Activated T-helper 2 cell treated with anti-CD3 and anti-CD28 coated beads, Interferon-gamma antibody, Interleukin-2, Interleukin-4, amounts not matched to agents 10 μg/mL and 5 μg/mL and 100 μg/mL, durations not matched to agents 14 hours and 24 hours and 36 hours (primary cell): ENCODE measurements around the gene HERC2. TPM values are rescaled to one million over a fixed set of nuclear protein-coding genes. Genes with fewer than 3 reads are reported as not detected.

Experiments
- DNase-seq: peaks from one replicate; pipeline ENCODE4 v3.0.0; 2021; ENCODE audit warnings: low spot score
- H3K27ac Mint-ChIP-seq: one replicate; pipeline ENCODE4 v1.8.0; 2021; ENCODE audit warnings: mixed read lengths
- H3K27me3 Mint-ChIP-seq: one replicate; pipeline ENCODE4 v1.8.0; 2021; ENCODE audit warnings: low read depth, mixed read lengths
- H3K36me3 Mint-ChIP-seq: one replicate; pipeline ENCODE4 v1.8.0; 2021; ENCODE audit warnings: low read depth, mixed read lengths
- H3K4me1 Mint-ChIP-seq: one replicate; pipeline ENCODE4 v1.8.0; 2021; ENCODE audit warnings: low read depth, mixed read lengths
- H3K4me3 Mint-ChIP-seq: one replicate; pipeline ENCODE4 v1.8.0; 2021; ENCODE audit warnings: low read depth, mild to moderate bottlenecking, moderate library complexity, mixed read lengths
- H3K9me3 Mint-ChIP-seq: one replicate; pipeline ENCODE4 v1.8.0; 2021; ENCODE audit warnings: mixed read lengths
- intact Hi-C: fragments of 100-400 bp; cut with micrococcal nuclease; formaldehyde crosslinking; loops from one replicate; pipeline ENCODE4 v1.15.1; 2023
- total RNA-seq: library from RNA; stranded (reverse); gene quantifications from 2 replicates; pipeline ENCODE4 v1.2.3, GENCODE V29; 2022

HERC2 gene
- total RNA-seq, 1 donor from 2014 or later = 47.4 TPM

DNA sequence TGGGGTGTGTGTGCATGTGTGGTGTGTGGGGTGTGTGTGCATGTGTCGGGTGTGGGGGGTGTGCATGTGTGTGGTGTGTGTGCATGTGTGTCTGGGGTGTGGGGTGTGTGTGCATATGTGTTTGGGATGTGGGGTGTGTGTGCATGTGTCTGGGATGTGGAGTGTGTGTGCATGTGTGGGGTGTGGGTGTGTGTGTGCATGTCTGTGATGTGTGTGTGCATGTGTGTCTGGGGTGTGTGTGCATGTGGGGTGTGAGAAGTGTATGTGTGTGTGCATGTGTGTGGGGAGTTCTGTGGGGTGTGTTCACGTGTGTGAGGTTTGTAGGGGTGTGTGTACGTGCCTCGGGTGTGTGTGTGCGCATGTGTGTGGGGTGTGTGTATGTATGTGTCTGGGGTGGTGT lies 216.2 kb downstream of the HERC2 start:
- Mint-ChIP-seq H3K4me3 (peak overlapping the region; percentile 62), H3K36me3 (no peaks in the 10 kb centered on the region), H3K27ac (no peak overlapping the region), H3K9me3 (no peaks in the 10 kb centered on the region), H3K4me1 (peaks cover 7% of the 10 kb centered on the region), H3K27me3 (peaks cover 31% of the 10 kb centered on the region)
- intact Hi-C loops = no loop called here
- no peak for DNase-seq

DNA sequence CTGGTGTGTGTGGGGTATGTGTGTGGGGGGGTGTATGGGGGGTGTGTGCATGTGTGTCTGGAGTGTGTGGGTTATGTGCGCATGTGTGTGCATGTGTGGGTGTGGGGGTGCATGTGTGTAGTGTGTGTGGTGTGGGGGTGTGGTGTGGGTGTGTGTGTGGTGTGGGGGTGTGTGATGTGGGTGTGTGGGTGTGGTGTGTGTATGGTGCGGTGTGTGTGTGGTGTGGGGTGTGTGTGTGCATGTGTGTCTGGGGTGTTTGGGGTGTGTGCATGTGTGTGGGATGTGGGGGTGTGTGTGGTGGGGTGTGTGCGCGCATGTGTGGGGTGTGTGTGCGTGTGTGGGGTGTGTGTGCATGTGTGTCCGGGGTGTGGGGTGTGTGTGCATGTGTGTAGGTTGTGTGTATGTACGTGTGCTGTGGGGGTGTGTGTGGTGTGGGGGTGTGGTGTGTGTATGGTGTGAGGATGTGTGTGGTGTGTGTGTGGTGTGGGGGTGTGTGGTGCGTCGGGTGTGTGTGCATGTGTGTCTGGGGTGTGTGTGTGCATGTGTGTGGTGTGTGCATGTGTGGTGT lies 216.7 kb downstream of the HERC2 start:
- Mint-ChIP-seq H3K4me3 (peak overlapping the region; percentile 62), H3K9me3 (no peaks in the 10 kb centered on the region), H3K36me3 (no peaks in the 10 kb centered on the region), H3K4me1 (peaks cover 7% of the 10 kb centered on the region), H3K27me3 (peaks cover 32% of the 10 kb centered on the region), H3K27ac (no peak overlapping the region)
- intact Hi-C loops = no loop called here
- no peak for DNase-seq

DNA sequence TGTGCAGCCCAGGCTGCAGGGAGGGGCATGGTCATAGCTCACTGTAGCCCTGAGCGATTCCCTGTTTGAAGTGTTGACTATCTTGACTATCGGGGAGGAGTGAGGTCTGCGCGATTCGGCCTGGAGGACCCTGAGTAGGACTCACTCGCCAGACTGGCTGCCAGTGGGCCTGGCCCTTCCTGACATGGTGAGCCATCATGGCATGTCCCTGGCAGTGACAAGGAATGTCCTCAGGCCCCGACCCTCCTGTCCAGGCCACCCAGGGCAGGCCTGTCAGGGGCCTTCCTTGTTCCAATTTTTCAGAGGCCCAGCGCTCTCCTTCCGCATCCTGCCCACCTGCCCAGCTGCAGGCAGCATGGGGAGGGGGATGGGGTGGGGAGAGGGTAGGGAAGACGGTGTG lies 217.7 kb downstream of the HERC2 start:
- Mint-ChIP-seq H3K27ac (no peak overlapping the region), H3K36me3 (no peaks in the 10 kb centered on the region), H3K4me1 (peaks cover 11% of the 10 kb centered on the region), H3K4me3 (no peak overlapping the region), H3K9me3 (no peaks in the 10 kb centered on the region), H3K27me3 (peaks cover 40% of the 10 kb centered on the region)
- no peak for DNase-seq
- intact Hi-C loops = no loop called here

DNA sequence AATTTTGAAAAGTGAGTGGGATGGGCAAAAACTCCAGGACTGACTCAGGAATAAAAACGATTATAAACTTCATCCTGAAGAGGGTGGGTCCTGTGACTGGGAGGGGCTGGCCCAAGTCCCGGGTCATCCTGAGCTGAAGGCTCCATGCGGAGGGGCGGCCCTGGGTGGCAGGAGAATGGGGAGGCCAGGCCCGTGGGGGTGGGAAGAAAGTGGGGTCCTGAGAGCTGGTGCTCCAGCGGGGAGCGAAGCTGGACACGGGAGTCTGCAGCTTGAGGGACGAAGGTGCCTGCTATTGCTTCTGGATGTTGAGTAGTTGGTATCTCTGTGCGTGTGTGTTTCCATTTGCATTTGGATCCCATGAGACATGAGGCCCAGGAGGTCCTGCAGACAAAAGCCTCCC lies 218.1 kb downstream of the HERC2 start:
- Mint-ChIP-seq H3K27me3 (peaks cover 42% of the 10 kb centered on the region), H3K9me3 (no peaks in the 10 kb centered on the region), H3K4me1 (peaks cover 11% of the 10 kb centered on the region), H3K27ac (no peak overlapping the region), H3K36me3 (no peaks in the 10 kb centered on the region), H3K4me3 (no peak overlapping the region)
- DNase-seq = no peak
- intact Hi-C loops = no loop called here

DNA sequence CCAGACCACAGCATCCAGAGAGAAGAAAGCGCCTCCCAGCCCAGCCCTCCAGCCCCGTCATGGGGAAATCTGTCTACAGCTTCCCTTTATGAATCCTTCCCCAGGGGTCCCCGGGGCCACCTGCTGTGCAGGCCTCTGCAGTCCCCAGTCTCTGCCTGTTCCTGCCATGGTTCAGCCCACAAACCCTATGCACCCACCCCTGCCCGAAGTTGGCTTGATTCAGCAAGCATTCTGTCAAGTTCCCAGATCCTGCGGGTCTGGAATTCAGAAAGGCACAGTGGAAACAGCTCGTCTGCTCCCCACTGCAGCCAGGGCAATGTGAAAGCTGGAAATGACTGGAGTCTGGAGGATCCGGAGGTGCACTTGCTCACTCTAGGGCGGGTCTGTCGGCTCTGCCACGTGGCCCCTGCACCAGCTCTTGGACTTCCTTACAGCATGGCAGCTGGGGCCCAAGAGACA lies 220.0 kb downstream of the HERC2 start:
- intact Hi-C loops = no loop called here
- Mint-ChIP-seq H3K4me3 (no peak overlapping the region), H3K4me1 (peaks cover 15% of the 10 kb centered on the region), H3K27ac (no peak overlapping the region), H3K9me3 (no peaks in the 10 kb centered on the region), H3K27me3 (peaks cover 50% of the 10 kb centered on the region), H3K36me3 (no peaks in the 10 kb centered on the region)
- no peak for DNase-seq

DNA sequence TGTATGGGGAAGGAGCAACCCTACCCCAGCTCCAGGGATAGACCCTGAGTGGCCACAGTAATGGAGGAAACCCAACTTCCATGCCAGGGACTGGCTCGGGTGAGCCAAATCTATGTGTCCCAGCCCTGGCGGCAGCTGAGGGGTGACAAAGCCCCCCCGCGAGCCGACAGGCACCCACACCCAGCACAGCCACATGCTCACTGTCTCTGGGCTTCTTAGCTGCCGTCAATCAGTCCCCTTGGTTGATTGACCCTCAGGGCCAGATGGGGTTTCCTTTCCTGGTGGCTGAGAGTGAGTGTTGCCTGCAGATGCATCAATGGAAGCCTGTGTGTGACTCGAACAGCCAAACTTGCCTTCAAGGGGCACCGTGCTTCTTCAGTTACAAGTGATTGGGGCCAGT lies 220.8 kb downstream of the HERC2 start:
- no peaks in the 10 kb centered on the region for H3K9me3 Mint-ChIP-seq
- no peak overlapping the region for H3K4me3 Mint-ChIP-seq
- H3K27ac Mint-ChIP-seq = no peak overlapping the region
- H3K36me3 Mint-ChIP-seq = no peaks in the 10 kb centered on the region
- peaks cover 53% of the 10 kb centered on the region for H3K27me3 Mint-ChIP-seq
- intact Hi-C loops = no loop called here
- DNase-seq = no peak
- peaks cover 16% of the 10 kb centered on the region for H3K4me1 Mint-ChIP-seq

DNA sequence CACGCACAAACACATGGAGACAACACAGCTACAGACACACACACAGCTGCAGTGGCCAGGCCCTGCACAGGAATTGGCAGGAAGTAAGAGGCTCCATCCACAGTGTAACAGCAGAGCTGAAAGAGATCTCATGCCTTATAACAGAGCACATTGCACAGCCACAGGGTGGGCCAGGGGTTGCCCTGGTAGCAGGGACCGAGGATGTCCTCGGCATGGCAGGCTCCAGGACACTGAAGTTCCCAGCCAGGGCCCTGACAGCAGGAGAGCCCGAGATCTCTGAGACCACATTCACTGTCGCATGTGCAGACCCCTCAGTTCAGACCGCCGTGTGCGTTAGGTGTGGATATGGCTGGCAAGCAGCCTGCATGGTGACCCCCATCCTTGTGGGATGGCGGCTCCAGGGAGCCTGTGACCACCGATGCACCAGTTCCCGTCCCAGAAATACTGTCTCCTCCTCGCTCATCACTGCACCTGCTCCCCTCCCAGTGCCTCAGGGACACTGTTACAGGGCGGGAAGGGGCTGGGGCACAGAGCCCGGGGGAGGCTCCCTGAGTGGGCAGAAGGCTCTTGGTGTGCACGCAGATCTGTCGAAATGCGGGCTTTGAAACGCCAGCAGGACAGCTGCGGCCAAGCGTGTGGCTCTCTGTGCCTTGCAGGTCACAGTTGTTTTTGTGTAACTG lies 221.3 kb downstream of the HERC2 start:
- Mint-ChIP-seq H3K36me3 (no peaks in the 10 kb centered on the region), H3K4me1 (peaks cover 15% of the 10 kb centered on the region), H3K4me3 (no peak overlapping the region), H3K27me3 (peaks cover 53% of the 10 kb centered on the region), H3K9me3 (no peaks in the 10 kb centered on the region), H3K27ac (no peak overlapping the region)
- intact Hi-C loops = no loop called here
- no peak for DNase-seq

DNA sequence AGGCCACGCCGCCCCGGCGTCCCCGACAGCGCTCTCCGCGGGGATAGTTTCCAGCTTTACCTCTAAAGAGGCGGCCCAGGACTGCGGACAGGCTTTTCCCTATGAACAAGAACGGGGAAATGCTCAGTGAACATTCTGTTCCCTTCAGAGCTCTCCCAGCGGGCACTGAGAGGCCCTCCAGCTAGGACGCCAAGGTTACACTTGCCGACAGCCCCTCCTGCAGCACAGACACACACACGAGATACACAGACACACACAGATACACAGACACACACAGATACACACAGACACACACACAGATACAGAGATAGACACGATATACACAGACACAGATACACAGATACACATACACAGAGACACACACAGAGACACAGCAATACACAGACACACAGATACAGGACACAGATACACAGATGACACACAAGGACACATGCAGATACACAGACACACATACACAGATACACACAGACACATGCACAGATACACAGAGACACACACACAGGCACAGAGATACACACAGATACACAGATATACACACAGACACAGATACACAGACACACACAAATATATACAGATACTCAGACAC lies 222.3 kb downstream of the HERC2 start:
- H3K9me3 Mint-ChIP-seq = no peaks in the 10 kb centered on the region
- no peaks in the 10 kb centered on the region for H3K36me3 Mint-ChIP-seq
- DNase-seq = no peak
- H3K4me1 Mint-ChIP-seq = peaks cover 16% of the 10 kb centered on the region
- H3K27me3 Mint-ChIP-seq = peaks cover 50% of the 10 kb centered on the region
- peak overlapping the region; percentile 11 for H3K4me3 Mint-ChIP-seq
- intact Hi-C loops = no loop called here
- H3K27ac Mint-ChIP-seq = no peak overlapping the region

DNA sequence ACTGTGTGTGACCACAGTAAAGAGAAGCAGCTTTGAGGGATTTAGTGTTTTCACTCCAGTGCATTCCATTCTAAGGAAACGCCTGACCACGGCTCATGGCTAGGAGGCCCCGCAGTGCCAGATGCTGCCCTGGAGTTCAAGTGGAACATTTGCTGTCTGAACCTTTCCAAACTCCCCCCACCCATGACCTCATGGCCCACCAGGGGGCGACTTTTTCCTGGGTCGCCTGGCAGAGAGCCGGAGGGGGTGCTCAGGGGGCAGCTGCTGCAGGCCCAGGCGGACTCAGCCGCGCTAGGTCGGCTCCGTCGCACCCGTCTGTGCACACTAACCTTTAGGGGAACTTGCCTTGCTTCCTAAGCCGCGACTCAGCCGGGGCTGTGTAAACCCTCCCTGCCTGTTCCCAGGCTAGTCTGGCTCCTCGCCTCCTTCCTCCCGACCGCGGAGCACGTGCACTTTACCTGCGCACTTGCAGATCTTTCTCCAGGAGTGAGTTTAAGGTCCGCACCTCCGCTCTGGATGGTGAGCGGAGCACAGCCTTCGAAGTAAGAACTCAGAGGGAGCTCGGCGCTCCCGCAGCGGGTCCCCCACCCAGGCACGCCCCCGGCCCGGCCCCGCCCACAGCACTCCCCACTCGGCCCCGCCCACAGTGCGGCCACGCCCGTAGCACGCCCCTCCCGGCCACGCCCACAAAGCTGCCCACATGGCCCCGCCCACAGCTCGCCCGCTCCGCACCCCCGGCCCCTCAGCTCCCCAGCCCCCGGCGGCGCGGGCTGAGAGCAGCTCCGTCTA lies 223.0 kb downstream of the HERC2 start, which contains the start of gene OCA2:
Gene OCA2 (minus strand): TSS at position 550 of the 789 bp plus-strand sequence. CDS start 17,441 bp downstream, outside the sequence.
- Mint-ChIP-seq H3K4me1 (peaks cover 16% of the 10 kb centered on the region), H3K36me3 (no peaks in the 10 kb centered on the region), H3K9me3 (no peaks in the 10 kb centered on the region), H3K27ac (no peak within 1 kb of the TSS), H3K4me3 (peak within 1 kb of the TSS; percentile 11), H3K27me3 (peaks cover 50% of the 10 kb centered on the region)
- intact Hi-C loops = no loop called here
- peak; percentile 35 for DNase-seq

DNA sequence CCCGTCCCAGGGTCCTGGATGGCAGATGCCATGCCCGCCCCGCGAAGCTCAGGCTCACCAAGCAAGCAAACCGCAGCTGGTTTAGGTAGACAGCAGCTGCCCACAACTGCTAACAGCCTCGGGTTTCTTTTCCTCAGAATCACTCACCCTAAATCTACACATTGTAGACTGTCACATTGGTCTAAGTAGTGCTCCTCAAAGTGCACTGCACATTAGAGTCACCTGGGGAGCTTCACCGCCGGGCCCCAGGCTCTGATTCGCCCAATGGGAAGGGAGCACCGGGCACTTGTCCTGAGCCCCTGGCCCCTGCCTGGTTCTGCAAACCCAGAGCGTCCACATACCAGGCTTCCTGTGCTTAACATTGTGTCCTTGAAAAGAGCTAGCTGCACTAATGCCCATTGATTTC lies 223.6 kb downstream of the HERC2 start:
- peaks cover 53% of the 10 kb centered on the region for H3K27me3 Mint-ChIP-seq
- no peak overlapping the region for H3K27ac Mint-ChIP-seq
- DNase-seq = no peak
- H3K4me1 Mint-ChIP-seq = peaks cover 16% of the 10 kb centered on the region
- H3K36me3 Mint-ChIP-seq = no peaks in the 10 kb centered on the region
- intact Hi-C loops = no loop called here
- no peak overlapping the region for H3K4me3 Mint-ChIP-seq
- H3K9me3 Mint-ChIP-seq = no peaks in the 10 kb centered on the region

DNA sequence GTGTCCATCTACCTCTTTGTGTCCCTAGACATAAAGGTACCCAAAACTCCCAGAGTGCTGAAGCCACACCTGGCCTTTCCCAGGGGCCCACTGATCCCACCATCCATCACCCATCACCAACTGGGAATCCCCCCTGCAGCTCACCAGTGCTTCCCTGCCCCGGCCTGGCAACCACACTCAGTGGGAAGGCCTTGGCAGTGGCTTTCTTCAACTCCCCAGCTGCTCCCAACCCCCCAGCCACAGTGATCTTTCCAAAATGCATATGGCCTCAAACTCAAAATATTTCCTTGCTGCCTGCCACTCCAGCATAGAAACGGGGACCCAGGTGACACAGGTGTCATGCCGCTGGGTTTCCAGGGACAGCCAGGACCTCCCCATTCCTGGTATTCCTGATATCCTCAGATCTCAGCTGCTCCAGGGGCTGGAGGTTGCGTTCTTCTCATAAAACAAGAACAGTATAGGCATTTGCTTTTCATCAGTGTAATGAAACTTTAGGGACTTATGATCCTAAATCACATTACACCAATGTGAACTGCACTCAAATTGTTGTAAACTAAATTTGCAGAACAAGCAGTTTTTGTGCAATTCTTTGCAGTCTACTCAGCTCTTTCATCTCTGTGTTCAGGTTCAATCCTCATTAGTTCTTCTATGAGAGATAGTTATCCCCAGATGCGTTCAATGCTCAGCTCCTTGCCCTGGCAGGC lies 224.2 kb downstream of the HERC2 start:
- H3K4me1 Mint-ChIP-seq = peaks cover 16% of the 10 kb centered on the region
- H3K4me3 Mint-ChIP-seq = peak overlapping the region; percentile 45

DNA sequence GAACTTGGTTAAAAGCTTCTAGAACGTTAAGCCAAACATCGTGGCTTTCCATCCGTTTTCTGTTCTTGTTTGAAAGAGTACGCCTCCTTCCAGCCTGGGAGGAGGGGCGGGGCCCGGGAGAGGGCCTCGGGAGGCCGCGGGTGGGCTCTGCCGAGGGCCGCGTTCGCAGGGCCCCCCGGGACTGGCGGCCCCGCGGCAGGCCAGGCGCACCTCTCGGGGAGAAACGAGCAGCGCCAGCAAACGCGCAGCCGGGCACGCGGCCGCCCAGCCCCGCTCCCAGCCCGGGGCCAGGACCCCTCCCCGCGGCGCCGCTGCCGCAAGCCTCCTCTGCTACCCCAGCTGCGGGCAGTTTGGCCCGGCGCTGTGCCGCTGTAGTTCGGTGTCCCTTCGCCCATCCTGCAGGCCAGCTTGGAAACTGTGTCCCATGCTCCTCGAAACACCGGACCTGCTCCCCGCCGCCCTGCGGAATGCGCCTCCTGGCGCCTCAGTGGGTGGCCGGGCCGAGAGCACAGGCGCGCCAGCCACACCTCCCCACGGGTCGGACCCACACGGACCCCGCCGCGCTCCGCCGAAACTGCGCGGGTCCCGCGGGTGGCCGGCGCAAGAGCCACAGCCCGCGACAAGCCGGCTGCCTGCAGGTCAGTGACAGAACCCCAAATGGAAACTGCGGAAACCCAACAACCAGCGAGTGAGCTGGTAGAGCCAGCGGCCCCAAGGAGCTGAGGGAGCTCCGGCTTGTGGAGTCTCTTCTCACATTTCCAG lies 225.1 kb downstream of the HERC2 start:
- intact Hi-C loops = no loop called here
- no peak for DNase-seq
- H3K27ac Mint-ChIP-seq = no peak overlapping the region
- no peaks in the 10 kb centered on the region for H3K9me3 Mint-ChIP-seq
- peaks cover 57% of the 10 kb centered on the region for H3K27me3 Mint-ChIP-seq
- H3K4me1 Mint-ChIP-seq = peaks cover 16% of the 10 kb centered on the region
- H3K36me3 Mint-ChIP-seq = no peaks in the 10 kb centered on the region
- peak overlapping the region; percentile 79 for H3K4me3 Mint-ChIP-seq

More for the DNA sequence above, 224.2 kb downstream of the HERC2 start:
- Mint-ChIP-seq H3K27ac (no peak overlapping the region), H3K9me3 (no peaks in the 10 kb centered on the region), H3K36me3 (no peaks in the 10 kb centered on the region), H3K27me3 (peaks cover 54% of the 10 kb centered on the region)
- no peak for DNase-seq
- intact Hi-C loops = no loop called here
